Right lung (tissue), 5 donors: ENCODE measurements around the gene DCDC2C. TPM values are rescaled to one million over a fixed set of nuclear protein-coding genes. Genes with fewer than 3 reads are reported as not detected.

ENCODE experiments used
- DNase-seq, 2 donors: peaks; one replicate each; pipeline ENCODE4 v3.0.0-alpha.2; 2013
- polyA plus RNA-seq, 5 donors: library from polyadenylated mRNA; unstranded; fragments of 120-200 nt; gene quantifications; one replicate each; pipeline versions ENCODE4 v1.2.1 to v1.2.3, GENCODE V29; 2013; ENCODE audit warnings: inconsistent platforms in 1 of 5, low replicate concordance in 1 of 5; ENCODE audit not compliant: insufficient read length in 5 of 5, insufficient read depth in 1 of 5

Gene DCDC2C
- polyA plus RNA-seq, 5 donors = 0.11 to 0.25 (median 0.14) TPM; not detected in 2

- no peak for DNase-seq
Measured at GRCh38 chr2:3743951-3744555, 40.7 kb downstream of the DCDC2C start.

GRCh38 chr2:3745920-3746319 is 42.5 kb downstream of the DCDC2C start:
- DNase-seq = no peak

- DNase-seq = no peak
Measured at GRCh38 chr2:3747032-3747654, 43.8 kb downstream of the DCDC2C start.

GRCh38 chr2:3747826-3748225 is 44.5 kb downstream of the DCDC2C start:
- DNase-seq = no peak

- DNase-seq = no peak
Measured at GRCh38 chr2:3749201-3749600, 45.8 kb downstream of the DCDC2C start.

GRCh38 chr2:3751251-3751650 is 47.9 kb downstream of the DCDC2C start:
- no peak for DNase-seq

- no peak for DNase-seq
Measured at GRCh38 chr2:3751806-3752205, 48.4 kb downstream of the DCDC2C start.

- DNase-seq = no peak
Measured at GRCh38 chr2:3752376-3752775, 49.0 kb downstream of the DCDC2C start.

GRCh38 chr2:3753561-3753960 is 50.2 kb downstream of the DCDC2C start:
- no peak for DNase-seq

GRCh38 chr2:3754280-3754679 is 50.9 kb downstream of the DCDC2C start:
- DNase-seq = no peak

- no peak for DNase-seq
Measured at GRCh38 chr2:3754795-3755194, 51.4 kb downstream of the DCDC2C start.

- DNase-seq = no peak
Measured at GRCh38 chr2:3755277-3755676, 51.9 kb downstream of the DCDC2C start.

- DNase-seq = no peak
Measured at GRCh38 chr2:3756306-3756705, 52.9 kb downstream of the DCDC2C start.

- DNase-seq = no peak
Measured at GRCh38 chr2:3758906-3759305, 55.5 kb downstream of the DCDC2C start.

GRCh38 chr2:3759331-3759730 is 56.0 kb downstream of the DCDC2C start:
- DNase-seq = no peak

- DNase-seq = no peak
Measured at GRCh38 chr2:3759761-3760160, 56.4 kb downstream of the DCDC2C start.

- DNase-seq = no peak
Measured at GRCh38 chr2:3761272-3761671, 57.9 kb downstream of the DCDC2C start.

- no peak for DNase-seq
Measured at GRCh38 chr2:3762771-3763447, 59.5 kb downstream of the DCDC2C start.

- no peak for DNase-seq
Measured at GRCh38 chr2:3766824-3767223, 63.4 kb downstream of the DCDC2C start.

GRCh38 chr2:3768960-3769765 is 65.8 kb downstream of the DCDC2C start:
- DNase-seq = no peak

- DNase-seq = no peak
Measured at GRCh38 chr2:3769766-3770165, 66.4 kb downstream of the DCDC2C start.

- DNase-seq = no peak
Measured at GRCh38 chr2:3770724-3771415, 67.5 kb downstream of the DCDC2C start.
